SJCRH30 (cell line): Measurements from ENCODE around the gene CDSN. TPM values are rescaled to one million over a fixed set of nuclear protein-coding genes. Genes with fewer than 3 reads are reported as not detected.
"Not testable (repeated sequence)": the region's sequence is repeated elsewhere in the genome, so short reads cannot be mapped to it uniquely, and the experiment has no call there.

ENCODE experiments used
- DNase-seq, 2 experiments: peaks; one replicate each; pipeline ENCODE4 v3.0.0-alpha.2; 2015 to 2020
- H3K27ac ChIP-seq: fragments of 250-450 bp; sonication (Bioruptor Pico); 2 replicates; pipeline ENCODE4 v1.5.1; 2020; ENCODE audit warnings: mild to moderate bottlenecking, moderate library complexity
- H3K27me3 ChIP-seq: fragments of 250-450 bp; sonication (Bioruptor Pico); 2 replicates; pipeline ENCODE4 v1.5.1; 2020; ENCODE audit warnings: mild to moderate bottlenecking, moderate library complexity
- H3K36me3 ChIP-seq: fragments of 250-450 bp; sonication (Bioruptor Pico); 2 replicates; pipeline ENCODE4 v1.5.1; 2020; ENCODE audit warnings: mild to moderate bottlenecking, moderate library complexity
- H3K4me1 ChIP-seq: fragments of 250-450 bp; sonication (Bioruptor Pico); 2 replicates; pipeline ENCODE4 v1.5.1; 2020; ENCODE audit warnings: mild to moderate bottlenecking, moderate library complexity
- H3K4me3 ChIP-seq: fragments of 250-450 bp; sonication (Bioruptor Pico); 2 replicates; pipeline ENCODE4 v1.5.1; 2020; ENCODE audit warnings: mild to moderate bottlenecking, moderate library complexity
- H3K9me3 ChIP-seq: fragments of 250-450 bp; sonication (Bioruptor Pico); replicated peaks from 2 replicates; pipeline ENCODE4 v1.5.1; 2020; ENCODE audit warnings: mild to moderate bottlenecking, moderate library complexity
- total RNA-seq: library from RNA; depleted of rRNA; stranded (reverse); fragments of >200 nt; shearing (Covaris generic); gene quantifications from 2 replicates; pipeline ENCODE4 v1.2.3, GENCODE V29; 2014

CDSN gene
- total RNA-seq, 1 experiment from 2014 or later, result 0.06 TPM

DNA sequence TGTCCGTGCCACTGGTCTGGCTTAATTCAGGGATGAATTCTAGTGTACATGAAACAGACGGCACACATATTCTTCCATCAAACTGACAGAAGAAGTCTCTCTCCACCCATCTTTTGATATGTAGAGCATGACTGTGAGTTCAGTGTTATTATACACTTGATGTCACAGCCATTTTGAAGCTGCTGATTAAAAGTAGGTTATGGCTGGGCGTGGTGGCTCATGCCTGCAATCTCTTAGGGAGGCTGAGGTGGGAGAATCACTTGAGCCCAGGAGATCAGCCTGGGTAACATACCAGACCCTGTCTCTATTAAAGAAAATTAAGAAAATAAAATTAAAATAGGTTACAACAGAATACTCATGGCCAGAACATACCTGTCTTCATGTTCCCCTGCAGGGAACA lies 28.6 kb downstream of the CDSN start:
- Histone ChIP-seq H3K27me3 (no peaks in the 10 kb centered on the region), H3K36me3 (no peaks in the 10 kb centered on the region), H3K9me3 (no peaks in the 10 kb centered on the region), H3K4me1 (no peaks in the 10 kb centered on the region; the same call in 1 of the 2 replicates), H3K27ac (no peak overlapping the region), H3K4me3 (no peak overlapping the region)
- no peak for DNase-seq

DNA sequence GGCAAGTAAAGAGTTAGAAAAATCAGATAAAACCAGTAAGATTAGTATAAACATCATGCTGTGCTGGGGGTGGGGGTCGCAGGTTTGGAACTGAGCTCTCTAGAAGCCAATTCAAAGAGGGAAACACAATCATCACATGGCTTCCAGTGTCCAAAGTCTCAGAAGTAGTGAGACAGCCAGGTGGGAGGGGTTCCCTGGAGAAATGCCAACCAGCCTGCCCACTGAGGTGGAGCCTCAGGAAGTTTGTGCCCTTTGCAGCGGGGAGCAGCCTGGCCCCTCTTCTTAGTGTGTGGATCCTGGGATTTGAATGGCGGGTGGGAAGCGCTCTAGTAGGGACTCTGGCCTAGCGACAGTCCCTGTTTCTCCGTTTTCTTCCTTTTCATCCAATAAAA lies 29.3 kb downstream of the CDSN start:
- Histone ChIP-seq H3K36me3 (no peaks in the 10 kb centered on the region), H3K27ac (no peak overlapping the region), H3K4me1 (peaks cover 6% of the 10 kb centered on the region), H3K27me3 (no peaks in the 10 kb centered on the region), H3K4me3 (no peak overlapping the region), H3K9me3 (no peaks in the 10 kb centered on the region)
- no peak for DNase-seq

DNA sequence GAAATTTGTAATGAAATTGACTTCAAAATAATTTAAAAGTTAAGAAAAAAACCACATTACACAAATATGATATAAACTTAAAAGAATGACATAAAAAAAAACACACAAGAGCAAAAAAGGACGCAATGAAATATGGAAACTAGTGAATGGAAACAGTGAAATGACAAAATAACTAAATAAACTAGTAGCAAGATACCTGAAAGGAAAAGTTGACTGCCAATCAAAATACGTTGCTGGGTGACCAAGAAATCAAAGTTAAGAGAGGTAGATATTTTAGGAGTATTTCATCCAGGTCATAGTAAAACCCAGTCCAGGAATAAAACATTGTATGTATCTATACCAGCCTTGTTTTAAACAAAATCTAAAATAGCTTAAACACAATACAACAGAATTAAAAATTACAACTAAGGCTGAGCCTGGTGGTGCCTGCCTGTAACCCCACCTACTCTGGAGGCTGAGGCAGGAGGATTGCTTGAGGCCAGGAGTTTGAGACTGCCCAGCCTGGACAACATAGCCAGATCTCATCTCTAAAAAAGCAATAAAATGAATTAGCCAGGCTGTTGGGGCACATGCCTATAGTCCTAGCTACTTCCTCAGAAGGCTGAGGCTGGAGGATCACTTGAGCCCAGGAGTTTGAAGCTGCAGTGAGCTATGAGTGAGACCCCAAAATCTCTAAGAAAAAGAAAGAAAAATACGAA lies 29.8 kb downstream of the CDSN start:
- DNase-seq, result no peak
- Histone ChIP-seq H3K9me3 (no peaks in the 10 kb centered on the region), H3K36me3 (no peaks in the 10 kb centered on the region), H3K27me3 (no peaks in the 10 kb centered on the region), H3K4me1 (peaks cover 12% of the 10 kb centered on the region), H3K4me3 (no peak overlapping the region), H3K27ac (no peak overlapping the region)

DNA sequence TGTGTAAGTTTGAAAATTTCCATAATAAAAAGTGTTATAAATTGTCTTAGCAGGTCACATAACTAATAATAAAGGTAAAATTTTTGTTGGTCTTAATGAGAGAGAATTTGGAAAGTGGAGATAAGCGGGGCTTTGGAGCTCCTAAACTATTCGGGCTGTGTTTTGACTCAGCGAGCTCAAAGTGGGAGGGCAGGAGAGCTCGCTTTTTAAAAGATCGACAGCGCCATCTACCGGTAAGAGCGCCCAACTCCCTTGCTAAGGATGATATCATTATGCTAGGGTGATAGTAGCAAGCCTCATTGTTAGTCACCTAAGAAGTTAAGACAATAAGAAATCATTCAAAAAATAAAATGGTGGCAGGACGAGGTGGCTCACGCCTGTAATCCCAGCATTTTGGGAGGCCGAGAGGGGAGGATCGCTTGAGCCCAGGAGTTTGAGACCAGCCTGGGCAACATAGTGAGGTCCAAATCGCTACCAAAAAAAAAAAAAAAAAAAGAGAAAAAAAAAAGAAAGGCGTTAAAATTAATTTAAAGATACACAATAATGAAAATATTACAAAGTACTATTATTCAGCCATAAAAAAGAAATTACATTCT lies 32.7 kb downstream of the CDSN start:
- H3K9me3 ChIP-seq, result no peaks in the 10 kb centered on the region
- DNase-seq, result peak; percentile 77 to 92
- peak overlapping the region; percentile 32 for H3K4me3 ChIP-seq
- no peaks in the 10 kb centered on the region for H3K27me3 ChIP-seq
- H3K4me1 ChIP-seq, result peaks cover 27% of the 10 kb centered on the region
- peak overlapping the region; percentile 96 for H3K27ac ChIP-seq
- H3K36me3 ChIP-seq, result no peaks in the 10 kb centered on the region

DNA sequence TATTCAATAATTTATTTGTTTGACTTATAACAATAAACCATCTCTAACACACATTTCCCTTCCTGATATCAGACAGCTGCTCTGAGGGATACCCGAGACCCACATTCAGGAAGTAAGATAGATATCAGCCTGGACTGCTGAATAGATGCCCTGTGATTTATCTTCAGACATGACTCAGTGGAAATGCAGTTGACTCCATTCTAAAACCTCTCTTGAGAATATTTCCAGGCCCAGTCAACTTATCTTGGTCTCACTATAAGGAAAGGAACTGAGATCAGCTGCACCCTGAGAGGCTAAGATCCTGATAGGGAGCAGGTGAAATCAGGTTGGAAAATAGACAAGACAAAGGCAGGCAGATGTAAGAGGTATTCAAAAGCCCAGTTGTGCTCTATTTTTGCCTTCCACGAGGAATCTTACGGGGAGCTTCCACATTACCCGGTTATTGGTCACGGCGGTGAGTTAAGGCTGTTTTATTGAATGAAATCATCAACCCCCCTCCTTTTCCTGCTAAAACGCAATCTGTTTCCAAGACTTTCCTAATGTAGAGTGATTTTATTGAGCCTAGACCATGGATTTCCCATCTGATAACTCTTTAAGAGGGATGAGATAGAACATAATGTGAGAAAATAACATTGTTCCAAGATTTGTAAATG lies 33.3 kb downstream of the CDSN start:
- Histone ChIP-seq H3K27ac (peak overlapping the region; percentile 96), H3K27me3 (no peaks in the 10 kb centered on the region), H3K4me3 (peak overlapping the region; percentile 32), H3K9me3 (no peaks in the 10 kb centered on the region), H3K4me1 (peaks cover 27% of the 10 kb centered on the region), H3K36me3 (no peaks in the 10 kb centered on the region)
- peak; percentile 58 to 76 for DNase-seq

DNA sequence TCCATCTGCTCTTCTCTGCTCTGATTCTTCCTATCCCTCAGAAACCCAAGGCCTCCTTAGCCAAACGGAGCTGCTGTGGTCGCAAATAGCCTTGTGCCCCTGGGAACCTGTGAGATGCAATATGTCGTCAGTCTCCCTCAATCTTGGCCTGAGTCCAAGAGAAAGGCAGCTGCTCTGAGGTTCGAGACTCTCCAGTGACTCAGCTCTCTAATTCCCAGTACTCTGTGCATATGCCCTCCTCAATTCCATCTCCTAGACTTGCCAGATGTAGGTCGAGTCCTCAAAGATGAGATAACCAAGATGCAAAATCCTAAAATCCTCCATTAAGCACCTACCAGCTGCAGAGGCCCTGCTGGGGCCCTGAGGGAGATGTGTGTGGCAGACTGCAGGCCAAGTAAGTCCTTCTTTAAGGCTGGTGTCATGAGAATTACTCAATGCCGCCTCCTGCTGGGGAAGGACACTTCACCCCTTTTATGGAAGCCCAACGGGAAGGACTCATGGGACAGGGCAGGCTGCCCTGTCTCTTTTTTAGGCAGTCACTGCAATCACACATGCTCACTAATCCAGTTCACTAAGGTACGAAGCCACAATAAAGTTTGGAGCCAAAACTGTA lies 36.4 kb downstream of the CDSN start:
- peak; percentile 83 to 91 for DNase-seq
- Histone ChIP-seq H3K9me3 (no peaks in the 10 kb centered on the region), H3K4me3 (no peak overlapping the region), H3K36me3 (no peaks in the 10 kb centered on the region), H3K4me1 (peaks cover 27% of the 10 kb centered on the region), H3K27ac (peak overlapping the region; percentile 56), H3K27me3 (no peaks in the 10 kb centered on the region)

DNA sequence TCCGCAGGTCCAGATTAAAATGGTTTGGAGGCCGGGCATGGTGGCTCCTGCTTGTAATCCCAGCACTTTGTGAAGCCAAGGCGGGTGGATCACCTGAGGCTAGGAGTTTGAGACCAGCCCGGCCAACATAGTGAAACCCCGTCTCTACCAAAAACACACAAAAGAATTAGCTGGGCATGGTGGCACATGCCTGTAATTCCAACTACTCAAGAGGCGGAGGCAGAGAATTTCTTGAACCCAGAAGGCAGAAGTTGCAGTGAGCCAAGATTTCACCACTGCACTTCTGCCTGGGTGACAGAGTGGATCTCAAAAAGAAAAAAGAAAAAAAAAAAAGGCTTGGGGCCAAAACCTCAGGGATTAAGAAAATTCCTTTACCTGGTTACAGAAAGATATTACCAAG lies 38.4 kb downstream of the CDSN start:
- Histone ChIP-seq H3K27me3 (no peaks in the 10 kb centered on the region), H3K27ac (no peak overlapping the region), H3K4me1 (peaks cover 27% of the 10 kb centered on the region), H3K36me3 (no peaks in the 10 kb centered on the region), H3K9me3 (no peaks in the 10 kb centered on the region), H3K4me3 (no peak overlapping the region)
- no peak for DNase-seq

DNA sequence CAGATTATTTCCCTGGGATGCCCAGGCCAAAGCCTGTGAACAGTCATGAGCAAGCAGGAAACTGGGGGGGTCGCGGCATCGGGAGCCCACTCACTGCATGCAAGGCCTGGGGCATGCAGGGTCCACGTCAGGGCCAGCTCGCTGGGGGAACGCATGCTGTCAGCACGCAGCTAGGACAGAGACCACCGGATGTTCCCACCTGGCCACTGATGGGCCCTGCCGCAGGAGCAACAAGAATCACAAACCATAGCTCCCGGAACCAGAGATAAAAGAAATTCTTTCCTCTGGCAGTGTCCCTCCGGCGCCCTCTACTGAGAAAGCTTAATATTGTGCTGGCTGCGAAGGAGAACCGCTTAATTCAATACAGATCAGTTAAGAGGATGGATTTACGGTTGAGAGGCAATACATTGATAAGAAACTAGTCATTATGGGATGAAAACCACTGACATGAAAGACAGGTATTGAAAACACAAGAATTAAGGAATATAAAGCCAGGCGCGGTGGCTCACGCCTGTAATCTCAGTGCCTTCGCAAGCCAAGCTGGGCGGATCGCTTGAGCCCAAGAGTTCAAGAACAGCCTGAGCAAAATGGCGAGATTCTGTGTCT lies 40.5 kb downstream of the CDSN start:
- Histone ChIP-seq H3K4me3 (no peak overlapping the region), H3K36me3 (no peaks in the 10 kb centered on the region), H3K27ac (no peak overlapping the region), H3K9me3 (no peaks in the 10 kb centered on the region), H3K27me3 (no peaks in the 10 kb centered on the region), H3K4me1 (peaks cover 12% of the 10 kb centered on the region)
- DNase-seq, result peak; percentile 58 to 72

DNA sequence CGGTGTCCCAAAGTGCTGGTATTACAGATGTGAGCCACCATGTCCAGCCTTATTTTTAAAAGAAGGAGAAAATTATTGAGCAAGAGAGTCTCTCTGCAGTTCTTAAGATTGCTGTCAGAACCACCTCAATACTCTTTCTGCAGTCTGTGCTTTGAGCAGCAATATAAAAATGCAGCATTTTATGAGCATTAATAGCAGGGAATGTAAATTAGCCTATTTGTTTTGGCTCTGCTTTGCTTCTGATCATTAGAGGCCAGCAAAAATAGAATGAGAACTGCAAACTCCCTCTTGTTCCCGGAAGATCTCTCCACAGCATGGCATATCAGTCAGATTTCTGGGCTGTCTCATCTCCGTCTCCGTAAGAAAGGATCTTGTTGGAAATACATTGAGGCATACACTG lies 43.6 kb downstream of the CDSN start:
- no peaks in the 10 kb centered on the region for H3K27me3 ChIP-seq
- H3K4me3 ChIP-seq, result no peak overlapping the region
- no peak overlapping the region for H3K27ac ChIP-seq
- peaks cover 18% of the 10 kb centered on the region for H3K4me1 ChIP-seq
- DNase-seq, result no peak
- no peaks in the 10 kb centered on the region for H3K9me3 ChIP-seq
- no peaks in the 10 kb centered on the region for H3K36me3 ChIP-seq

DNA sequence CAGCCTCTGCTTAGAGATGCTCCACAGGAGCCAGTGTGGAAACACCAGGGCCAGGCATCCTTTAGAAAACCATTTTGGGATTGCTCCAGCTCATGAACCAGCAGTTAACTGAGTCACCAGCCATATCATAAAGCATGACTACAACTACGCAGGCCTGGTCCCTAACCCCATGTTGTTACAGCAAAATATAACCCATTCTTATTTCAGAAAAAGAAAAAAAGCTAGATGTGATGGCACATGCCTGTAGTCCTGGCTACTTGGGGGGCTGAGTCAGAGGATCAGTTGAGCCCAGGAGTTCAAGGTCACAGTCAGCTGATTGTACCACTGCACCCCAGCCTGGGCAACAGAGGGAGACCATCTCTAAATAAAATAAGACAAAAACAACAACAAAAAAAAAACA lies 44.7 kb downstream of the CDSN start:
- H3K27ac ChIP-seq, result no peak overlapping the region
- H3K27me3 ChIP-seq, result no peaks in the 10 kb centered on the region
- DNase-seq, result no peak

DNA sequence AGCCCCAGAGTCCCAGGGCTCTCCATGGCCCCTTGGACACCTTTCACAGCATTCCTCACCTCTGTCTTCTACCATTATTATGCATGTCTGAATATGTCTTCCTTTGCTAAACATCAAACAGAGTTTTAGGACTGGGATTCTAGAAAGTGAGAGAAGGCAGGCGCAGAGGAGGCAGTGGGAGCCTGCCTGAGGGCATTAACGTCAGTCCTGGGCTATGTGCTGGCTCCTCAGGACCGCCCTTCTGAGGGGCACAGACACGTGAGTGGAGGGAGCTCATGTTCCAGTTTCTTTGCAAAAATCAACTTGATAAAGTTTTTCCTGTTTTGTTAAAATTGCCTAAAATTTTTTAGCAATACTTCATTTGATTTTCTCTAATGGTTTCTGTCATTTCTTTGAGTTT lies 45.8 kb downstream of the CDSN start:
- Histone ChIP-seq H3K27ac (no peak overlapping the region), H3K36me3 (no peaks in the 10 kb centered on the region), H3K27me3 (no peaks in the 10 kb centered on the region), H3K4me1 (peaks cover 18% of the 10 kb centered on the region), H3K4me3 (no peak overlapping the region), H3K9me3 (no peaks in the 10 kb centered on the region)
- no peak for DNase-seq

More for the DNA sequence above, 44.7 kb downstream of the CDSN start:
- H3K4me1 ChIP-seq, result peaks cover 18% of the 10 kb centered on the region
- H3K4me3 ChIP-seq, result no peak overlapping the region
- no peaks in the 10 kb centered on the region for H3K9me3 ChIP-seq
- H3K36me3 ChIP-seq, result no peaks in the 10 kb centered on the region

DNA sequence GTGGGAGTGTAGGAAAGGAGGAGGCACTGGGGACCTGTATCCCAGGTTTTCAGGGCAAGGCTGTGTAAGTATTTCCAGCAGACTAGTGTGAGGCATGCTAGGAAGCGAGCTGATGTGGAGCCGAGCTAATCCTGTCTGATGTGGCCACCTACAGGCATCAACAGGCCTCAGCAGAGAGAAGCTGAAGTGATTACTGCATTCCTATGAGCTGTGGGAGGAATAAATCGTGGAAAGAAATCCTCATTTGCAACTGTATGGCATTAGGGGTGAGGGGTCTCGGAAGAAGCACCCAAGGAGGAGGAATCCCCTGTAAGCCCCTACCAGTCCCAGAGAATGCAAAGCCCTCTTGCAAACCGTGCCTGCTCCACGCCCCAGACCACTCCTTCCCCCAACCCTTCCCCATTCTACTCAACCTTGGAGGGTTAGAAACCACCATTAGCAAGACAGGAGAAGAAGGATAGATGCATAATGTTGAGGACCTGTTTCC lies 49.5 kb downstream of the CDSN start:
- no peaks in the 10 kb centered on the region for H3K9me3 ChIP-seq
- peak; percentile 40 to 66 for DNase-seq
- H3K4me1 ChIP-seq, result peaks cover 18% of the 10 kb centered on the region
- no peaks in the 10 kb centered on the region for H3K27me3 ChIP-seq
- no peaks in the 10 kb centered on the region for H3K36me3 ChIP-seq
- H3K4me3 ChIP-seq, result no peak overlapping the region
- no peak overlapping the region for H3K27ac ChIP-seq

DNA sequence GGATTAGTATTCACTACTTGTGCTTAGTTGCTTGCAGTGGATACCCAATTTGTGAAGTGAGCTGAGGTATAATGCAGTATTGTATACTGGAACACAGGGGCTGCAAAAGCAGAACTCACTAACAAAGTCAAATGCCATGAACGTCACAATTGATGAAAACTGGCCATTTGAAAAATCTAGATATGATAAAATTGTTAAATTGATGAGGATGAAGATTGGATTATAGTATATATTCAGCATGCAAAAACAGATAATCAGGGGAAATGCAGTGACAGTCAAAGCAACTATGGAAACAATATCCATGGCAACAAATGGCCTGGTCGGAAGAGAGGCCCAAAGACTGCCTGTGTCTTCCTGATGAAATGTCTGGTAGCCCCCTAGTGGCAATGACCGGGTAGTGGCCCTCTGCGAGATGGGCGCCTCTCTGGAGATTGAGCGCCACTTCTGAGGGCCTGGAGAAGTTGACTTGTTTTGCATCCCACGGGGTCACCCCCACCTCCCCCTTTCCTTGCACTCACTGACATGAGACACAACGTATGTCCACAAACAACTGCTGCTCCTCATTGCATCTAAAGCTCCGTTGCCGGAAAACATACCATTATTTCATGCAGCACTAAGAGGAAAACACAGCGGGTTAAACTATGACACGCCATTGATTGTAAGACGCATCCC lies 51.4 kb downstream of the CDSN start:
- DNase-seq, result peak; percentile 63 to 79

DNA sequence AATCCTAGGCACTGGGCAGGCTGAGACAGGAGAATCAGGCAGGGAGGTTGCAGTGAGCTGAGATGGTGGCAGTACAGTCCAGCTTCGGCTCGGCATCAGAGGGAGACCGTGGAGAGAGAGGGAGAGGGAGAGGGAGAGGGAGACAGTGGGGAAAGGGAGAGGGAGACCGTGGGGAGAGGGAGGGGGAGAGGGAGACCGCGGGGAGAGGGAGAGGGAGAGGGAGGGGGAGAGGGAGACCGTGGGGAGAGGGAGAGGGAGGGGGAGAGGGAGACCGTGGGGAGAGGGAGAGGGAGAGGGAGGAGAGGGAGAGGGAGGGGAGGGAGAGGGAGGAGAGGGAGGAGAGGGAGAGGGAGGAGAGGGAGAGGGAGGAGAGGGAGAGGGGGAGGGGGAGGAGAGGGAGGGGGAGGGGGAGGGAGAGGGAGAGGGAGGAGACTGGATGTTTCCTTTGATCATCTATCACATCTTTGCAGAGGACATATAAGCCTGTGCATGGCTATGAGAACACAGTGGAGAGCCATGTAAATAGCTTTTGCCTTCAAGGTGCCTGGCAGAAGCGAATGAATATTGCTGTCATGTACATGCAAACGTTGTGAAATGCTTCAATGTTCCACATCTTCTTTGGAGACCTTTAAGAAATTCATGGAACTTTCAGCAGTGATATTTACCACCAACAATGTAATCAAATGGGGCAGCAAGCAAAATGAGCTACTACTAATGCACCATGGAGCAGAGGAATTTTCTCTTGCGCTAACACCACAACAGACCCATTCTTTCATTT lies 52.2 kb downstream of the CDSN start:
- not testable (repeated sequence) for DNase-seq, H3K27ac ChIP-seq, H3K27me3 ChIP-seq, H3K4me3 ChIP-seq, H3K36me3 ChIP-seq, H3K9me3 ChIP-seq
- H3K4me1 ChIP-seq, result peaks cover 13% of the 10 kb centered on the region

More for the DNA sequence above, 51.4 kb downstream of the CDSN start:
- no peak overlapping the region for H3K27ac ChIP-seq
- no peaks in the 10 kb centered on the region; the same call in 1 of the 2 replicates for H3K9me3 ChIP-seq
- H3K4me3 ChIP-seq, result no peak overlapping the region
- no peaks in the 10 kb centered on the region for H3K27me3 ChIP-seq
- H3K4me1 ChIP-seq, result peaks cover 18% of the 10 kb centered on the region
- H3K36me3 ChIP-seq, result no peaks in the 10 kb centered on the region
